HepG2 (cell line): ENCODE results near the gene KIZ. TPM values are rescaled to one million over a fixed set of nuclear protein-coding genes. Genes with fewer than 3 reads are reported as not detected.
A peak's percentile ranks its signal among the peaks of the same experiment; 100 is the strongest.

Experiments used
- ATAC-seq: fragments of 200-7000 bp; cut with Tn5 transposase; 3 replicates; pipeline ENCODE4 v1.9.1; 2020; ENCODE audit warnings: mild to moderate bottlenecking, moderate library complexity
- BruUV-seq: library from RNA; stranded (reverse); fragments of 400-500 nt; replicated peaks from 2 replicates; lab custom pipeline; 2021; lab: Mats Ljungman, UMichigan
- CTCF ChIA-PET: fragments of 300-600 bp; formaldehyde crosslinking; extraction: SDS; loops from one replicate; lab custom pipeline; 2021; ENCODE audit warnings: low total read pairs, inconsistent platforms, low intra/inter-chr PET ratio; lab: Yijun Ruan, JAX
- POLR2A ChIA-PET: fragments of 350-600 bp; sonication (Branson Sonifier 250); formaldehyde crosslinking; loops from one replicate; lab custom pipeline; 2020; ENCODE audit warnings: antibody characterized with exemption, inconsistent platforms; lab: Yijun Ruan, JAX
- DNase-seq: peaks from one replicate; pipeline ENCODE4 v3.0.0-alpha.2; 2015; ENCODE audit warnings: low spot score
- FAIRE-seq: peaks from 3 replicates; lab custom pipeline; 2011; peaks lifted over from hg19 to GRCh38; lab: Jason Lieb, UNC
- H2AFZ ChIP-seq: one replicate; pipeline ENCODE4 v1.6.1; 2011; ENCODE audit warnings: low read length, inconsistent platforms
- H3K27ac ChIP-seq: fragments of 300-600 bp; 3 replicates; pipeline ENCODE4 v1.8.0; 2011; ENCODE audit warnings: mixed run types, mild to moderate bottlenecking, mixed read lengths, low read length, inconsistent platforms; ENCODE audit not compliant: insufficient read depth; ENCODE audit errors: extremely low read length
- H3K27me3 ChIP-seq, 2 experiments: fragments of 200-600 bp in 1 of 2; 2 replicates in 1 of 2; 3 replicates in 1 of 2; pipeline versions ENCODE4 v1.6.0 to v1.8.0; 2011; ENCODE audit warnings: low read length in 2 of 2, mild to moderate bottlenecking in 2 of 2, moderate library complexity in 2 of 2, inconsistent platforms in 1 of 2; ENCODE audit not compliant: insufficient read depth in 2 of 2, control insufficient read depth in 1 of 2
- H3K36me3 ChIP-seq, 2 experiments: fragments of 200-600 bp in 1 of 2; replicated peaks in 1 of 2; 2 replicates in 1 of 2; 3 replicates in 1 of 2; pipeline versions ENCODE4 v1.5.1 to v1.8.0; 2011; ENCODE audit warnings: low read length in 2 of 2, inconsistent platforms in 1 of 2; ENCODE audit not compliant: insufficient read depth in 2 of 2, control insufficient read depth in 1 of 2
- H3K4me1 ChIP-seq: 2 replicates; pipeline ENCODE4 v1.5.1; 2012; ENCODE audit warnings: low read length, inconsistent platforms; ENCODE audit not compliant: insufficient read depth
- H3K4me2 ChIP-seq: 2 replicates; pipeline ENCODE4 v1.6.0; 2011; ENCODE audit warnings: low read depth, low read length, inconsistent platforms
- H3K4me3 ChIP-seq, 3 experiments: fragments of 200-600 bp in 1 of 3; sonication (generic), shearing (Covaris generic) in 1 of 3; replicated peaks in 1 of 3; 2 replicates each; pipeline ENCODE4 v1.5.1; 2011 to 2016; ENCODE audit warnings: low read length in 3 of 3, inconsistent platforms in 2 of 3, low read depth in 2 of 3, mild to moderate bottlenecking in 2 of 3, control low read depth in 1 of 3, mixed read lengths in 1 of 3; ENCODE audit not compliant: insufficient read depth in 1 of 3
- H3K79me2 ChIP-seq: one replicate; pipeline ENCODE4 v1.6.1; 2011; ENCODE audit warnings: low read length, inconsistent platforms; ENCODE audit not compliant: insufficient read depth
- H3K9ac ChIP-seq: 2 replicates; pipeline ENCODE4 v1.6.0; 2011; ENCODE audit warnings: mild to moderate bottlenecking, low read depth, low read length, inconsistent platforms; ENCODE audit not compliant: insufficient read depth
- H3K9me3 ChIP-seq: 2 replicates; pipeline ENCODE4 v1.5.1; 2012; ENCODE audit warnings: mild to moderate bottlenecking, low read length
- H4K20me1 ChIP-seq: 2 replicates; pipeline ENCODE4 v1.6.0; 2011; ENCODE audit warnings: inconsistent platforms, mild to moderate bottlenecking, low read length, moderate library complexity; ENCODE audit not compliant: insufficient read depth
- CBFB ChIP-seq: sonication (generic); formaldehyde crosslinking; IDR thresholded peaks from 2 replicates; pipeline ENCODE4 v1.4.0; 2020; ENCODE audit warnings: missing genetic modification reagents
- HDAC1 ChIP-seq: sonication (generic); formaldehyde crosslinking; IDR thresholded peaks from 2 replicates; pipeline ENCODE4 v1.5.1; 2020; ENCODE audit warnings: mild to moderate bottlenecking, missing genetic modification reagents
- MNT ChIP-seq: fragments of 450-650 bp; IDR thresholded peaks from 2 replicates; pipeline ENCODE4 v1.6.1; 2016
- RFXANK ChIP-seq: IDR thresholded peaks from 2 replicates; pipeline ENCODE4 v1.6.1; 2016
- SKIL ChIP-seq: sonication (generic); formaldehyde crosslinking; IDR thresholded peaks from 2 replicates; pipeline ENCODE4 v1.8.0; 2022; ENCODE audit warnings: missing genetic modification reagents, mild to moderate bottlenecking, moderate library complexity, borderline replicate concordance
- TCF12 ChIP-seq, 2 experiments: fragments of 450-650 bp in 1 of 2; sonication (generic) in 1 of 2; formaldehyde crosslinking in 1 of 2; IDR thresholded peaks; 2 replicates each; pipeline versions ENCODE4 v1.6.1 to v1.8.0; 2017 to 2022; ENCODE audit warnings: antibody characterized with exemption in 1 of 2, mild to moderate bottlenecking in 1 of 2, missing genetic modification reagents in 1 of 2, moderate library complexity in 1 of 2
- ZNF121 ChIP-seq: sonication (generic); formaldehyde crosslinking; IDR thresholded peaks from 2 replicates; pipeline ENCODE4 v1.5.0; 2020; ENCODE audit warnings: mild to moderate bottlenecking, missing genetic modification reagents
- ZNF17 ChIP-seq: sonication (generic); formaldehyde crosslinking; IDR thresholded peaks from 2 replicates; pipeline ENCODE4 v1.5.0; 2020; ENCODE audit warnings: mild to moderate bottlenecking, missing genetic modification reagents
- ZNF30 ChIP-seq: sonication (generic); formaldehyde crosslinking; IDR thresholded peaks from 2 replicates; pipeline ENCODE4 v1.5.0; 2020; ENCODE audit warnings: mild to moderate bottlenecking, missing genetic modification reagents
- ZNF367 ChIP-seq: sonication (generic); formaldehyde crosslinking; IDR thresholded peaks from 2 replicates; pipeline ENCODE4 v1.4.0; 2020; ENCODE audit warnings: missing genetic modification reagents, borderline replicate concordance
- ZNF674 ChIP-seq: sonication (generic); formaldehyde crosslinking; IDR thresholded peaks from 2 replicates; pipeline ENCODE4 v1.5.0; 2020; ENCODE audit warnings: low read depth, mild to moderate bottlenecking, missing genetic modification reagents
- ZNF75D ChIP-seq: sonication (generic); formaldehyde crosslinking; IDR thresholded peaks from 2 replicates; pipeline ENCODE4 v1.8.1; 2023; ENCODE audit warnings: missing genetic modification reagents, mild to moderate bottlenecking, borderline replicate concordance
- WGBS: methylation state at CpG from one replicate; pipeline ENCODE4 v1.1.6; 2017; ENCODE audit warnings: low lambda C conversion rate; 5-methylcytosine and 5-hydroxymethylcytosine counted together
- in situ Hi-C: cut with HindIII; loops from 2 replicates; pipeline ENCODE4 v1.10.0; 2017; ENCODE audit warnings: low pct_unique_long_range_greater_than_20kb; ENCODE audit not compliant: extremely low pct_ligation_motif_present
- intact Hi-C: fragments of 100-400 bp; cut with micrococcal nuclease; formaldehyde crosslinking; loops from one replicate; pipeline ENCODE4 v1.10.0; 2022; ENCODE audit not compliant: unreplicated experiment
- polyA plus RNA-seq, 8 experiments: library from polyadenylated mRNA; depleted of rRNA in 3 of 8; stranded (reverse) in 7 of 8; unstranded in 1 of 8; fragments of >200 nt; fragmentation: Illumina TruSeq in 4 of 8; extraction: Trizol in 4 of 8; gene quantifications; 2 replicates each; pipeline versions ENCODE4 v1.2.1 to v1.2.3, GENCODE V29; 2011 to 2016; ENCODE audit warnings: low read depth in 4 of 8, missing spikeins in 1 of 8, mixed read lengths in 1 of 8; ENCODE audit not compliant: insufficient read depth in 1 of 8
- total RNA-seq, 5 experiments: library from RNA; depleted of rRNA; stranded (reverse); fragments of >200 nt; fragmentation: Illumina TruSeq; extraction: Trizol; gene quantifications; 2 replicates each; pipeline ENCODE4 v1.2.3, GENCODE V29; 2016; ENCODE audit warnings: low read depth in 1 of 5

KIZ gene
- total and polyA plus RNA-seq, 2 of the 13 experiments (the other 11 are each of a cell fraction or from before 2014, with no cell fraction given) = 46.3 to 114 TPM

GRCh38 chr20:21229163-21229562 lies 103.3 kb downstream of the KIZ start:
- Histone ChIP-seq H3K27me3 (no peaks in the 10 kb centered on the region), H3K27ac (no peak overlapping the region), H3K4me1 (no peaks in the 10 kb centered on the region), H2AFZ (no peak overlapping the region), H3K36me3 (peaks cover 33 to 83% of the 10 kb centered on the region in 2 experiments), H3K9me3 (no peaks in the 10 kb centered on the region), H3K4me2 (no peak overlapping the region), H3K4me3 (no peak overlapping the region), H4K20me1 (no peaks in the 10 kb centered on the region), H3K79me2 (no peaks in the 10 kb centered on the region), H3K9ac (no peak overlapping the region)
- TF ChIP-seq CBFB (CRISPR knock-in tag) (no peak), MNT (peak; percentile 90), ZNF75D (CRISPR knock-in tag) (peak; percentile 49; the same call in 1 of the 2 replicates)
- in situ Hi-C loops = no loop called here
- intact Hi-C loops = no loop called here
- ATAC-seq = no peak
- 100% methylated on average over 2 of the region's 2 CpGs for WGBS
- BruUV-seq = no TSS peak
- no peak for FAIRE-seq
- no peak for DNase-seq
- CTCF ChIA-PET = no interaction called here
- POLR2A ChIA-PET = no interaction called here

DNA sequence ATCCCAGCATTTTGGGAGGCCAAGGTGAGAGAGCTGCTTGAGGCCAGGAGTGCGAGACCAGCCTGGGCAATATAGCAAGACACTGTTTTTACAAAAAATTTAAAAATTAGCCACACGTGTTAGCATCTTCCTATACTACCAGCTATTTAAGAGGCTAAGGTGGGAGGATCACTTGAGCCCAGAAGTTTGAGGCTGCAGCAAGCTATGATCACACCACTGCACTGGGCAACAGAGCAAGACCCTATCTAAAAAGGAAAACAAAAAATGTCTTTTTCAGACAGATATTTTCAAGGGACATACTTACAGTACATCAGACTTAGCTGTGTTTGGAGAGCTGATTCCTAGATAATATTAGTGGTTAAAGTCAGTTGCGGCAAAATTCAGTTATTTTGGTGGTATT lies 104.3 kb downstream of the KIZ start:
- no peak for FAIRE-seq
- Histone ChIP-seq H3K4me2 (no peak overlapping the region), H3K27me3 (no peaks in the 10 kb centered on the region), H3K27ac (no peak overlapping the region), H2AFZ (no peak overlapping the region), H3K9ac (no peak overlapping the region), H4K20me1 (no peaks in the 10 kb centered on the region; the same call in 1 of the 2 replicates), H3K79me2 (no peaks in the 10 kb centered on the region), H3K36me3 (peaks cover 33 to 78% of the 10 kb centered on the region in 2 experiments), H3K4me1 (no peaks in the 10 kb centered on the region), H3K4me3 (no peak overlapping the region), H3K9me3 (no peaks in the 10 kb centered on the region)
- intact Hi-C loops (no loop called here), in situ Hi-C loops (loop anchor here (10.0 kb wide), 1 partner anchor 365 kb away; no protein-coding TSS in a partner anchor)
- WGBS = 96% methylated on average over 3 of the region's 3 CpGs
- DNase-seq = no peak
- CTCF ChIA-PET = no interaction called here
- POLR2A ChIA-PET = no interaction called here
- ATAC-seq = no peak
- TF ChIP-seq RFXANK (CRISPR knock-in tag) (no peak), ZNF17 (CRISPR knock-in tag) (no peak), HDAC1 (CRISPR knock-in tag) (no peak), ZNF674 (CRISPR knock-in tag) (no peak), ZNF367 (CRISPR knock-in tag) (no peak), ZNF30 (CRISPR knock-in tag) (no peak), TCF12 (IDR thresholded peaks at IDR 0.05) (no peak), TCF12 (CRISPR knock-in tag; IDR thresholded peaks at IDR 0.05) (no peak), SKIL (CRISPR knock-in tag) (no peak), ZNF121 (CRISPR knock-in tag) (peak; percentile 44; the same call in 1 of the 2 replicates)
- no TSS peak for BruUV-seq
